Right lobe of liver (tissue), 6 donors: ENCODE measurements around the gene VRK3. TPM values are rescaled to one million over a fixed set of nuclear protein-coding genes. Genes with fewer than 3 reads are reported as not detected.

Experiments
- ATAC-seq, 4 donors: fragments of 200-7000 bp; cut with Tn5 transposase; one replicate each; pipeline ENCODE4 v1.9.1; 2020; ENCODE audit warnings: mild to moderate bottlenecking in 4 of 4, moderate library complexity in 4 of 4
- DNase-seq, 3 donors: peaks; one replicate each; pipeline ENCODE4 v3.0.0-alpha.2; 2020
- H3K27ac ChIP-seq, 3 donors: fragments of 200-600 bp; one replicate each; pipeline ENCODE4 v1.8.0; 2022
- H3K27me3 ChIP-seq, 2 donors: fragments of 200-600 bp; one replicate each; pipeline ENCODE4 v1.8.0; 2022
- H3K36me3 ChIP-seq, 4 donors: fragments of 200-600 bp; sonication (generic) in 1 of 4; one replicate each; pipeline versions ENCODE4 v1.5.1 to v1.8.0; 2017 to 2022; ENCODE audit warnings: control low read depth in 1 of 4
- H3K4me1 ChIP-seq, 4 donors: fragments of 200-600 bp; sonication (generic) in 1 of 4; one replicate each; pipeline versions ENCODE4 v1.5.1 to v1.8.0; 2017 to 2022; ENCODE audit warnings: control low read depth in 1 of 4
- H3K4me3 ChIP-seq, 3 donors: fragments of 200-600 bp; one replicate each; pipeline ENCODE4 v1.8.0; 2022
- H3K9me3 ChIP-seq, 4 donors: fragments of 200-600 bp; sonication (generic) in 1 of 4; one replicate each; pipeline versions ENCODE4 v1.5.1 to v1.8.0; 2017 to 2022; ENCODE audit warnings: control low read depth in 1 of 4
- POLR2A ChIP-seq: fragments of 450-650 bp; IDR thresholded peaks from one replicate; pipeline ENCODE4 v1.6.1; 2017; ENCODE audit warnings: antibody characterized with exemption, mild to moderate bottlenecking
- WGBS: methylation state at CpG from one replicate; pipeline ENCODE4 v1.1.6; 2018; ENCODE audit warnings: low coverage, low lambda C conversion rate; ENCODE audit not compliant: insufficient coverage; ENCODE audit errors: missing lambda C conversion rate; 5-methylcytosine and 5-hydroxymethylcytosine counted together
- intact Hi-C, 2 donors: fragments of 100-400 bp; cut with DNase I; formaldehyde crosslinking; loops; one replicate each; pipeline versions ENCODE4 v1.11.2 to v1.14.1; 2022
- total RNA-seq, 6 experiments: library from RNA; depleted of rRNA in 2 of 6; stranded (reverse); fragments of >200 nt in 2 of 6; fragmentation: NEBNext Ultra II Directional in 3 of 6; extraction: Animal tissue kit (Norgen Biotek cat#: 25700) in 3 of 6; gene quantifications; one replicate each; pipeline versions ENCODE4 v1.1.0 to v1.2.4, GENCODE V29; 2016 to 2023
- TF ChIP-seq, protein P1 (sequence below), 4 donors: fragments of 200-600 bp in 3 of 4; fragments of 450-650 bp in 1 of 4; IDR thresholded peaks; one replicate each; pipeline versions ENCODE4 v1.5.1 to v1.8.0; 2016 to 2022; ENCODE audit warnings: antibody characterized with exemption in 4 of 4, mild to moderate bottlenecking in 2 of 4
- donor health status: DM: no; HTN: yes; CAD: no.
- donor health status: DM: no; HTN: no; CAD: no.
- donor health status: DM: no; HTN: no; CAD: no.
- donor health status: DM: no; HTN: yes; CAD: no.
- donor health status: DM: no; HTN: yes; CAD: no.

VRK3 gene
- total RNA-seq, 6 experiments from 2014 or later, result 29.6 to 44.2 (median 33.0) TPM

DNA sequence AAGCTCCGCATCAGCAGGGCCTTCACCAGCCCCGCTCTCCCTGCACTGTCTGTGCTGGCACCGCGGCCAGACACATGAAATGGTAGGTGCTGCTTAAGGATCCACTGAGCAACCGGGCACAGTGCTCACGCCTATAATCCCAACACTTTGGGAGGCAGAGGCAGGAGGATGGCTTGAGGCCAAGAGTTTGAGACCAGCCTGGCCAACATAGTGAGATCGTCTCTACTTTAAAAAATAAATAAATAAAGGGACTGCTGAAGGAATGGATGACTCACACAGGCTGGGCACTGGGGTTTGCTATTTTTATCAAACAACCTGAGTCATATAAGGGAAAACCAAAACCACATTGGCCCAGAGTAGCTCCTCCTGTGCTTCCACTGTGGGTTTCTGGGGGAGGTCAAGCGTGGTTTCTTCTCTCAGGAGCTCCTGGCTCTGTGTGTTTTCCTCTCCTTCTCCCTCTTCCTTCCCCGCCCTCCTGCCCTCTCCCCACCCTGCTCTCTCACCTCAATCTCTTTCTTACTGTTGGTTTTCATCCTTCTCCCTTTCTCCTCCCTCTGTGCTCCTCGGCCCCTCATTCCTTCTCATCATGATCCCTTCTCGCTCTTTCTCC, 21.3 kb downstream of the VRK3 start:
- DNase-seq (no peak), ATAC-seq (peak in 1 of 4 donors; percentile 74)
- intact Hi-C loops, result no loop called here
- H3K4me3 ChIP-seq, result no peak overlapping the region
- no peak overlapping the region for H3K27ac ChIP-seq
- no peaks in the 10 kb centered on the region for H3K4me1 ChIP-seq
- TF ChIP-seq POLR2A, result no peak
- TF ChIP-seq, protein P1, sequence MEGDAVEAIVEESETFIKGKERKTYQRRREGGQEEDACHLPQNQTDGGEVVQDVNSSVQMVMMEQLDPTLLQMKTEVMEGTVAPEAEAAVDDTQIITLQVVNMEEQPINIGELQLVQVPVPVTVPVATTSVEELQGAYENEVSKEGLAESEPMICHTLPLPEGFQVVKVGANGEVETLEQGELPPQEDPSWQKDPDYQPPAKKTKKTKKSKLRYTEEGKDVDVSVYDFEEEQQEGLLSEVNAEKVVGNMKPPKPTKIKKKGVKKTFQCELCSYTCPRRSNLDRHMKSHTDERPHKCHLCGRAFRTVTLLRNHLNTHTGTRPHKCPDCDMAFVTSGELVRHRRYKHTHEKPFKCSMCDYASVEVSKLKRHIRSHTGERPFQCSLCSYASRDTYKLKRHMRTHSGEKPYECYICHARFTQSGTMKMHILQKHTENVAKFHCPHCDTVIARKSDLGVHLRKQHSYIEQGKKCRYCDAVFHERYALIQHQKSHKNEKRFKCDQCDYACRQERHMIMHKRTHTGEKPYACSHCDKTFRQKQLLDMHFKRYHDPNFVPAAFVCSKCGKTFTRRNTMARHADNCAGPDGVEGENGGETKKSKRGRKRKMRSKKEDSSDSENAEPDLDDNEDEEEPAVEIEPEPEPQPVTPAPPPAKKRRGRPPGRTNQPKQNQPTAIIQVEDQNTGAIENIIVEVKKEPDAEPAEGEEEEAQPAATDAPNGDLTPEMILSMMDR (IDR thresholded peaks at IDR 0.05), result no peak
- no peaks in the 10 kb centered on the region for H3K9me3 ChIP-seq
- 64% methylated on average over 6 of the region's 11 CpGs for WGBS
- H3K36me3 ChIP-seq, result peaks cover 0 to 88% (median 34%) of the 10 kb centered on the region in 4 donors
- no peaks in the 10 kb centered on the region for H3K27me3 ChIP-seq

GRCh38 chr19:50003254-50003788, 21.9 kb downstream of the VRK3 start:
- no peaks in the 10 kb centered on the region for H3K9me3 ChIP-seq
- DNase-seq, result no peak
- no peaks in the 10 kb centered on the region for H3K4me1 ChIP-seq
- no peak overlapping the region for H3K27ac ChIP-seq
- ATAC-seq, result no peak
- peaks cover 0 to 82% (median 33%) of the 10 kb centered on the region in 4 donors for H3K36me3 ChIP-seq
- H3K4me3 ChIP-seq, result no peak overlapping the region
- no peaks in the 10 kb centered on the region for H3K27me3 ChIP-seq
- TF ChIP-seq POLR2A, result no peak
- TF ChIP-seq, protein P1 (IDR thresholded peaks at IDR 0.05), result no peak
- intact Hi-C loops, result no loop called here
- WGBS, result 84% methylated on average over 10 of the region's 17 CpGs

GRCh38 chr19:50002386-50002960, 22.7 kb downstream of the VRK3 start:
- H3K27ac ChIP-seq, result no peak overlapping the region
- H3K27me3 ChIP-seq, result no peaks in the 10 kb centered on the region
- TF ChIP-seq POLR2A, result no peak
- TF ChIP-seq, protein P1 (IDR thresholded peaks at IDR 0.05), result no peak
- H3K4me3 ChIP-seq, result no peak overlapping the region
- DNase-seq (no peak), ATAC-seq (no peak)
- intact Hi-C loops, result no loop called here
- no peaks in the 10 kb centered on the region for H3K4me1 ChIP-seq
- H3K9me3 ChIP-seq, result no peaks in the 10 kb centered on the region
- WGBS, result 60% methylated on average over 1 of the region's 6 CpGs
- peaks cover 0 to 78% (median 29%) of the 10 kb centered on the region in 4 donors for H3K36me3 ChIP-seq

DNA sequence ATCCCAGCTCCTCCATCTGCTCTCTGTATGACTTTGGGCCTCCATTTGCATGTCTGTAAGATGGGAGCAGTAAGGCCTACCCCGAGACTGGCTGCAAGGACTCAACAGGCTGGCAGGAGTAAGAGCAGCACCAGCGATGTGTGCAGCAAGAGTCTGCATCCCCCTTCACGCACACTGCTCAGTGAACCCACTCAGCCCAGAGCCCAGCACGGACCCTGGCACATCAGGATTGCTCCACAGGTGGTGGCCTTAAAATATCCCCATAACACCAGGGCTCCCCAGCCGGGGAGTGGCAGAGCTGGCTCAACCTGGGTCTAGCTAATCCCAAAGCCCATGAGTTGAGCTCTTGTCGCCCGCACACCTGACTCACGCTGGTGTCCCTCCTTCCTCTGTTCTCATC, 23.4 kb downstream of the VRK3 start:
- H3K9me3 ChIP-seq, result no peaks in the 10 kb centered on the region
- no peak overlapping the region for H3K27ac ChIP-seq
- no peaks in the 10 kb centered on the region for H3K27me3 ChIP-seq
- no peak overlapping the region for H3K4me3 ChIP-seq
- peaks cover 0 to 78% (median 27%) of the 10 kb centered on the region in 4 donors for H3K36me3 ChIP-seq
- TF ChIP-seq, protein P1 (IDR thresholded peaks at IDR 0.05), result no peak
- TF ChIP-seq POLR2A, result no peak
- no peaks in the 10 kb centered on the region for H3K4me1 ChIP-seq
- no CpG with 5 or more reads among the region's 8 CpGs for WGBS
- no peak for DNase-seq
- ATAC-seq, result no peak
- intact Hi-C loops, result no loop called here
